Vagina (tissue), 2 donors: ENCODE data around the gene HRH1.

ENCODE experiments used
- POLR2A ChIP-seq, 2 donors: fragments of 450-650 bp; IDR thresholded peaks; one replicate each; pipeline ENCODE4 v1.6.1; 2017; ENCODE audit warnings: antibody characterized with exemption in 2 of 2, mild to moderate bottlenecking in 2 of 2, moderate library complexity in 2 of 2
- POLR2AphosphoS5 ChIP-seq, 2 donors: sonication (generic); formaldehyde crosslinking; IDR thresholded peaks; one replicate each; pipeline ENCODE4 v1.9.0; 2017; ENCODE audit warnings: antibody characterized with exemption in 2 of 2, mild to moderate bottlenecking in 2 of 2, low read depth in 1 of 2; ENCODE audit not compliant: insufficient read depth in 1 of 2
- TF ChIP-seq, protein P1 (sequence below), 3 experiments: fragments of 450-650 bp in 2 of 3; fragments of 200-600 bp in 1 of 3; sonication (generic) in 1 of 3; IDR thresholded peaks; one replicate each; pipeline ENCODE4 v1.5.1; 2017 to 2019; ENCODE audit warnings: antibody characterized with exemption in 3 of 3, mild to moderate bottlenecking in 2 of 3, moderate library complexity in 2 of 3

DNA sequence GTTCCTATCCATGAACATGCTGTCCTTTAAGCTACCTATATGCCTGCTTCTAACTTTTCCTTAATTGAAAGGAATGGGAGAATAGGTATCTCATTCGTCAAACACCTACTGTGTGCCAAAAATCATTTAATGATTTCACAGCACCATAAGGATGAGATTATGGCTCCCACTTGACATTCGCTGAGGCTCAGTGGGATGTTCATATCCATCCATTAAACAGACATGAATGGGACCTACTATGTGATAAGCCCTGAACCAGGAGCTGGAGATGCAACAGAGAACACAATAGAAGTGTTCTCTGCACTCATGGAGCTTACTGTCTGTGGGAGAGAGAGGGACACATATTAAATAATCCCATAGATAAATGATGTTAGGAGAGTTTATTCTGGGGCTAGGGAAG is 49.7 kb downstream of the HRH1 start:
- TF ChIP-seq, protein P1, sequence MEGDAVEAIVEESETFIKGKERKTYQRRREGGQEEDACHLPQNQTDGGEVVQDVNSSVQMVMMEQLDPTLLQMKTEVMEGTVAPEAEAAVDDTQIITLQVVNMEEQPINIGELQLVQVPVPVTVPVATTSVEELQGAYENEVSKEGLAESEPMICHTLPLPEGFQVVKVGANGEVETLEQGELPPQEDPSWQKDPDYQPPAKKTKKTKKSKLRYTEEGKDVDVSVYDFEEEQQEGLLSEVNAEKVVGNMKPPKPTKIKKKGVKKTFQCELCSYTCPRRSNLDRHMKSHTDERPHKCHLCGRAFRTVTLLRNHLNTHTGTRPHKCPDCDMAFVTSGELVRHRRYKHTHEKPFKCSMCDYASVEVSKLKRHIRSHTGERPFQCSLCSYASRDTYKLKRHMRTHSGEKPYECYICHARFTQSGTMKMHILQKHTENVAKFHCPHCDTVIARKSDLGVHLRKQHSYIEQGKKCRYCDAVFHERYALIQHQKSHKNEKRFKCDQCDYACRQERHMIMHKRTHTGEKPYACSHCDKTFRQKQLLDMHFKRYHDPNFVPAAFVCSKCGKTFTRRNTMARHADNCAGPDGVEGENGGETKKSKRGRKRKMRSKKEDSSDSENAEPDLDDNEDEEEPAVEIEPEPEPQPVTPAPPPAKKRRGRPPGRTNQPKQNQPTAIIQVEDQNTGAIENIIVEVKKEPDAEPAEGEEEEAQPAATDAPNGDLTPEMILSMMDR (IDR thresholded peaks at IDR 0.05) = no peak
- TF ChIP-seq POLR2A (IDR thresholded peaks at IDR 0.05) = no peak
- no peak for TF ChIP-seq POLR2AphosphoS5 (IDR thresholded peaks at IDR 0.05; ENCODE audit: insufficient read depth in 1 of 2, low read depth in 1 of 2)
